ENCODE measurements around the gene PHKG2.

Gene PHKG2

DNA sequence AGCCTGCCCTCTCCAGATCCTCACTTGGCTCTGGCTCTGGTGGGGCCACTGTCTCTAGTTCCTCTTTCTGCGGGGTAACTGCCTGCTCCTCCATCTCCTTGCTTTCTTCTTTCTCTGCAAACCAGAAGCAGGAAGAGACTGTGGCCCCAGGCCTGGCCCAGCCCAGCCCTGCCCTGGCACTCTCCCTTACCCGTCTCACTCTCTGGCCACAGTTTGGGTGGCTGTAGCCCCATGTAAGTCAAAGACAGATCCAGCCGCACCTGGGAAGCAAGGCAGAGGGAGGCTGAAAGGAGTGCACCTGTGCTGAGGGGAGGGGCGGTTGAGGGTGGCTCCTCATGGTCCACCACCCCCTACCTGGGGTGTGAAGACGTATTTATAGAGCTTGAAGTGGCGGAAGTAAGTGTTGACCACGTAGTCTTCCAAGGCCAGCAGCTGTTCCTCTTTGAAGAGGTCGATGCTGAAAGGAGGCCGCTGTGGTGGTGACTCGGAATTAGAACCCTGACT, 10.8 kb downstream of the PHKG2 start:
- DNase-seq = no peak

DNA sequence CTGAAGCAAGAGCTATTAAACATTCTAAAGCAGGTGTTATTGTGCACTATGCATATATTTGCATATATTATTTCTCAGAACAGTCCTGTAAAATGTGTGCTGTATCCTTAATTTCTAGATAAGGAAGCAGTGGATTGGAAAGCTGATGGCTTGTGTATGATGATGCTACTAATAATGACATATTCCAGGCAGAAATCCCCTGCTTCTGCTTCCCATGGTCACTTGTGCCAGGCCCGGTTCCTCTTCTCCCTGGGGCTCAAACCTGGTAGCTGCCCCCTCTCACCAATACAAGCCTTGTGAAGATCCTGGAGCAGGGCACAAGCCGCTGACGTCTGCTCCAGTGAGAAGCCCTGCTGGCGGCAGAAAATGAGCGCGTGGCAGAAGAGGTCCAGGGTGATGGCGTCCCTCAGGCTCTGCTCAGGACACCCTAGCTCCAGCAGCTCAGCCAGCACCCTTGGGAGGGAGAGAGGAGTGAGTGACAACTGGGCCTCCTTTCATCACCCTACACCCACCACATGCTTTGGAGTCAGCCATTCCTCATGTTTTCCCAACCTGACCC, 11.9 kb downstream of the PHKG2 start:
- no peak for DNase-seq

DNA sequence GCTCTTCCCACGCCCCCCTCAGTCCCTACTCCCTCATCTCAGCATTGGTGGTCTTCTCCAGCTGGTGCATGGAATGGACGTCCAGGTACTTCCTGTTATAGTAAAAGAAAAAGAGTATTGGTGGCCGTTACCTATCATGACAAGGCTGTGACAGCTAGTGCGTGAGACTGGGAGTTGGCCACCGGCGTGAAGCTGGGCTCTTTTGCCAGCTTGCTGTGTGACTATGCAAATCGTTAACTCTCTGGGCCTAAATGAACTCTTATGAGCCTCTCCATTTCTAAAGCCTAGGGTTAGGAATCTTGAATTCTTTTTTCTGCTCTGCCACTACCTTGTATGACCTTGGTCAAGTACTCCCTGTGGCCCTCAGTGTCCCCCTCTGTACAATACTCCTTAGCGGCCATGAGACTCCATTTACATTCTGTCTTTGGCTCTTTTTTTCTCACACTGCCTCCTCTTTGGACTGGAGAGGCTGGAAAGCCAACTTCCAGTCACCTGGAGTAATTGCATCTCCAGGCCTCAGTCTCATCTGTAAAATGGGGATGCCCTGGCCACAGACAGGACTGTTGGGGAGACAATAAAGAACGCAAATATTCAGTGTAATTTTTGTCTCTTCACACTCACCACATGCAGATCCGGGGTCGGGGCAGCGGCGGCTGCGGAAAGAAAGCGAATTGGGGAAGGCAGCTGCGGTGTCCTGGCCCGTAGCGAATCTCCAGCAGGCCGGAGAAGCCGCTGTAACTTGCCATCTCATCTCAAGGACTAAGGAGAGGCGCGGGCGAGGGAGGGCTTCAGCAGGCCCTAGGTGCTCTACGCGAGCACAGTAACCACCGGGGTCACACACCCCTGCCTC, 12.6 kb downstream of the PHKG2 start:
- no peak for DNase-seq

DNA sequence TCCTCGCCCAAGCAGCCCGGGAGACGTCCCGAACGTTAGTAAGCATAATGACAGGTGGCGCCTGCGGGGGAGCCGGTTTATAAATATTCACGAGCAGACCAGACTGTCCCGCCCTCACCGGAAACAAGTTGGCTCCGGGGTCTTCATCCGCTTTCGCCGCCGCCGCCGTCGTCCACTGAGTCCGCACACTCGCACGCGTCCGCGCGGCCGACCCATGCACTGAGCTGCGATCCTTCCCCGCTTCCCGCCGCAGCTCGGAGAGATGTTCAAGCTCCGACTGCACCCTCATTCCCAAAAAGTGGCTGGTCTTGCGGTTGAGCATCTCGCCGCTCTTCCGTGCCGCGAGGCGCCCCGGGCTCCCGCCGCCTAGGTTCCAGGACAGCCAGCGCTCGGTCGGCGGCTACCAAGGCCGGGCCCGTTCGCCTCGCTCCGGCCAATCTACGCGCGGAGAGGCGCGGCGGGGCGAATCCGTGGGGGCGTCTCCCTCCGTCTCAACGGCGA, 13.3 kb downstream of the PHKG2 start:
- peak; percentile 23 for DNase-seq

DNA sequence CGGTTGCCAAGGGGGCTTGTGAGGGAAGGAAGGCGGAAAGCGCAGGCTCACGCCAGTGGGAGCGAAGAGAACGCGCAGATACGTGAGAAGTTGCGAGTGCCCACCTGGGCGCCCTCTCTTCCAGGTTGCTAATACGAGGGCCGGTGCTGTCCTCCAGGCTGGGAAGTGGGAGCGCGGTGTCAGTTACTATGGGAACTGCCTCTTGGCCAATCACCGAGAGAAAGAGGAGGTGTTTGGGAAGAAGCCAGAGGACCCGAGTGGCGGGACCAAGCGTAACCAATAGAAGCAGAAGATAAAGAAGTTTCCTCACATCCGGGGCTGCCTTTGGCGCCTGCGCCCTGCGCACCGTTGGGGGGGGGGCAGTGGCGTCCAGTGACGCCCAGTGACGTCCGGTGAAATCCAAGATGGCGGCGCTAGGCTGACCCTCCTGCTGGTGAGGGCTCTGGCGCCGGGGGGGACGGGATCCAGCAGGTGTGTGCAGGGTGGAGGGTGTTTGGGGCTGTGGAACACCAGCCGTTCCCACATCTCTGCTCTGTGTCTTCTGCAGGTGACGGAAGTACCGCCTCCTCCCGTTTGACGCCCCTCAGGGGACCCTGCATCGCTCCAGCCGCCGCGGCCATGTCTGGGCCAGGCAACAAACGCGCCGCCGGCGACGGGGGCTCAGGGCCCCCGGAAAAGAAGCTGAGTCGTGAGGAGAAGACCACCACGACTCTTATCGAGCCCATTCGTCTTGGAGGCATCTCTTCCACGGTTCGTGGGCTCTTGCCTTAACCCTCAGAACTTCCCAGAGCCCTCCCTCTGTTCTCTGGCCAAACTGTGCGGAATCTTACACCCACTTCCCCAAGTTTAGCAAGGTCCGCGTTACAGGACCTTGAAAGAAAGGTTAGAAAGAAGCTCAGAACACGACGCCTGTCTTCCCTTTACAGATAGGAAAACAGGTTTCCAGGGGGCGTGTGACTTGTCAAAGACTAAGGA, 14.0 kb downstream of the PHKG2 start, which contains the start of the genes CFAP119 and RNF40:
TSS of gene CFAP119 (minus strand) at position 135 of the 975 bp plus-strand sequence. CDS start 314 bp downstream, outside the sequence.
TSS of gene RNF40 (plus strand) at position 395 of the 975 bp plus-strand sequence. CDS start at position 619, 224 bp downstream.
- DNase-seq = peak; percentile 98

DNA sequence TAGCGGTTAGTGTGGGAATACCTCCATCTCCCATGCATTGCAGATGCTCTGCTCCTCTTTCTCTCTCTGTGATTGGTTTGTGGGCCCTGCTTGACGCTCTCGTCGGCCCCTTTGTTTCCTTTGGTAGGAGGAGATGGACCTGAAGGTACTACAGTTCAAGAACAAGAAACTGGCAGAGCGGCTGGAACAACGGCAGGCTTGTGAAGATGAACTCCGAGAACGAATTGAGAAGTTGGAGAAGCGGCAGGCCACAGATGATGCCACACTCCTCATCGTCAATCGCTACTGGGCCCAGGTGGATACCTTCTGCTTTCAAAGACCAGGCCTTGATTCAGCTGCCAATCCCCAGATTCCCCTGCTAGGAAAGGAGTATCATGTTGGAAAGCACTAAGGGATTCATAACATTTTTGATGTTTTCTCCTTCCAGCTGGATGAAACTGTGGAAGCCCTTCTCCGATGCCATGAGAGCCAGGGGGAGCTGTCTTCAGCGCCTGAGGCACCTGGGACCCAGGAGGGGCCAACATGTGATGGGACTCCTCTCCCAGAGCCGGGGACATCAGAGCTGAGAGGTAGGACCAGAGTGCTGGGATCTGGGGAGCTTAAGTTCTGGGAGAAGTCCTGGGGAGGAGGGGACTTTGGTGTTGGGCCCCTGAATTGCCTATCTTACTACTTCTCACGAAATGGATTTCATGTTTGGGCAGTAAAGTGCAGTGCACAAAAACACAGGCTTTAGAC, 14.9 kb downstream of the PHKG2 start:
- no peak for DNase-seq

DNA sequence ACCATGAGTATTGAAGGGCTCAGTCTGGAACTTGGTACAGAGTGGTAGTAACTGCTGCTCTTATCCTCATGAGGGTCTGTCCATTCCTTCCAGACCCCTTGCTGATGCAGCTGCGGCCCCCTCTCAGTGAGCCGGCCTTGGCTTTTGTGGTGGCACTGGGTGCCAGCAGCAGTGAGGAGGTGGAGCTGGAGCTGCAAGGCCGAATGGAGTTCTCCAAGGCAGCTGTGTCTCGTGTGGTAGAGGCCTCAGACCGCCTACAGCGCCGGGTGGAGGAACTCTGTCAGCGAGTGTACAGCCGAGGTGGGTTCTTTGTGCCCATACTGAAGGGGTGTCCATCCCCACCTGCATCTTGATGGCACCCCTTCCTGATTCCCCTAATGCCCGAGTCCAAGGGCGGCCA, 15.9 kb downstream of the PHKG2 start:
- DNase-seq = no peak

DNA sequence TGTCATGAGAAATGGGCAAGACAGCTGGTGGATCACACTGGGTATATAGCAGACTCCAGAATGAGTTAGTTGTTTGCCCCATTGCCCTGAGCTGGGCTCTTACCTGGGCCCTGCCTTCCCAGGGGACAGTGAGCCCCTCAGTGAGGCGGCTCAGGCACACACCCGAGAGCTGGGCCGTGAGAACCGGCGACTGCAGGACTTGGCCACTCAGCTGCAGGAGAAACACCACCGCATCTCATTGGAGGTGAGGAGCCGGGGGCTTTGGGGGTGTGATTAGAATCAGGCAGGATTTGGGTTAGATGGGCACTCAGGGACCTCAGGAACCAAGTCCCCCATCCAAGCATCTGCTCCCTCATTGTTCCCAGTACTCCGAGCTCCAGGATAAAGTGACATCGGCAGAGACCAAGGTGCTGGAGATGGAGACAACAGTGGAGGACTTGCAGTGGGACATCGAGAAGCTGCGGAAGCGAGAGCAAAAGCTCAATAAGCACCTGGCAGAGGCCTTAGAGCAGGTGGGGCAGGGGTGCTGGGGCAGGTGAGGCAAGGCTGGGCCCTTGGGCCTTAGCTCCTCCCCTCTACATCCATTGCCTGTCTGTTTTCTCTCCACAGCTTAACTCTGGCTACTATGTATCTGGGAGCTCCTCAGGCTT, 16.7 kb downstream of the PHKG2 start:
- DNase-seq = no peak

DNA sequence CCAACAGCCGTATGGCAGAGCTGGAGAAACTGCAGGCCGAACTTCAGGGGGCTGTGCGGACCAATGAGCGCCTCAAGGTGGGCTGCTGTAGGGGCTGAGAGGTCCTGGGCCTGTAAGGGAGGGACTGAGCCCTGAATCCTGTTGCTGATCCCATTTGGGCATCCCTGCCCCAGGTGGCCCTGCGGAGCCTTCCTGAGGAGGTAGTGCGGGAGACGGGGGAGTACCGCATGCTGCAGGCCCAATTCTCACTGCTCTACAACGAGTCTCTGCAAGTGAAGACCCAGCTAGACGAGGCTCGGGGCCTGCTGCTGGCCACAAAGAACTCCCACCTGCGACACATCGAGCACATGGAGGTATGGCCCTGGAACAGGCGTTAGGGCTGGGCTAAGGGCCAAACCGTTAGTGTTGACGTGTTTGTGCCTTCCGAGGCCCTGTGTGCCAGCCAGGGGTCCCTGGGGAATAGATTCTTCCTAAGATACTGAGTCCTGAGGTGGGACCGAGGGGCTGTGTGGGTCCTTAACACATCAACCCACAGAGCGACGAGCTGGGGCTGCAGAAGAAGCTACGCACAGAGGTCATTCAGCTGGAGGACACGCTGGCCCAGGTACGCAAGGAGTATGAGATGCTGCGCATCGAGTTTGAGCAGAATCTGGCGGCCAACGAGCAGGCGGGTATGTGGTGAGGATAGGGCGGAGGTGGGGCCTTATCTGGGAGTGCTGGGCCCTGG, 18.1 kb downstream of the PHKG2 start:
- DNase-seq = no peak

DNA sequence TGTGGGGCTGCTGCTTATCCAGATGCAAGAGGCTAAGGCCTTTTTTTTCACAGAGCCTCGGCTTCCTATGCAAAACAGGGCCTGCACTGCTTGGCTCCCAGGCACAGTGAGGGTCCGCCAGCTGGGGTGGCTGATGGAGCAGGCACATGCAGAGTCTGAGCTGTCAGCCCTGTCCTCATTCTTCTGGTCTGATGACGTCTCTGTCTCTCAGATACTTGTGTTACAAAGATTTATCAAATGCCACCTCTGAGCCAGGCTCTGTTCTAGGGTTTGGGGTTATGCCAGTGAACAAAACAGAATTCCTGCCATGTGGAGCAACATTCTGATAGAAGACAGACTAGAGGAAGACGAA, 18.7 kb downstream of the PHKG2 start:
- DNase-seq = no peak

DNA sequence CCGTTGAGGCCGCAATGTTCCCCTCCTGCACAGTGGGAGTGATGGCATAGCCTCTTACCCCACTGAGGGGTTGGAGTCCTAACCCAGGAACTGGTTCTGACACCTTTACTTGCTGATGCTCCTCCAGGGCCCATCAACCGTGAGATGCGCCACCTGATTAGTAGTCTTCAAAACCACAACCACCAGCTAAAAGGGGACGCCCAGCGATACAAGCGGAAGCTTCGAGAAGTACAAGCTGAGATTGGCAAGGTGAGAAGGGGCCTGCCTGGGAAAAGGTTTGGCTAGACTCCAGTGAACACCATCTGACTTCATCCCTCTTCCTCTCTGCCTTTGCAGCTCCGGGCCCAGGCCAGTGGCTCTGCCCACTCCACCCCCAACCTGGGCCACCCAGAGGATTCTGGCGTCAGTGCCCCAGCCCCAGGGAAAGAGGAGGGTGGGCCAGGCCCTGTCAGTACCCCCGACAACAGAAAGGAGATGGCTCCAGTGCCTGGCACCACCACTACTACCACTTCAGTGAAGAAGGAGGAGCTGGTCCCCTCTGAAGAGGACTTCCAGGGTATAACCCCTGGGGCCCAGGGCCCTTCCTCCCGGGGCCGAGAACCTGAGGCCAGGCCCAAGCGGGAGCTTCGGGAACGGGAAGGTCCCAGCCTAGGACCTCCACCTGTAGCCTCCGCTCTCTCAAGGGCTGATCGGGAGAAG, 19.7 kb downstream of the PHKG2 start:
- DNase-seq = no peak

DNA sequence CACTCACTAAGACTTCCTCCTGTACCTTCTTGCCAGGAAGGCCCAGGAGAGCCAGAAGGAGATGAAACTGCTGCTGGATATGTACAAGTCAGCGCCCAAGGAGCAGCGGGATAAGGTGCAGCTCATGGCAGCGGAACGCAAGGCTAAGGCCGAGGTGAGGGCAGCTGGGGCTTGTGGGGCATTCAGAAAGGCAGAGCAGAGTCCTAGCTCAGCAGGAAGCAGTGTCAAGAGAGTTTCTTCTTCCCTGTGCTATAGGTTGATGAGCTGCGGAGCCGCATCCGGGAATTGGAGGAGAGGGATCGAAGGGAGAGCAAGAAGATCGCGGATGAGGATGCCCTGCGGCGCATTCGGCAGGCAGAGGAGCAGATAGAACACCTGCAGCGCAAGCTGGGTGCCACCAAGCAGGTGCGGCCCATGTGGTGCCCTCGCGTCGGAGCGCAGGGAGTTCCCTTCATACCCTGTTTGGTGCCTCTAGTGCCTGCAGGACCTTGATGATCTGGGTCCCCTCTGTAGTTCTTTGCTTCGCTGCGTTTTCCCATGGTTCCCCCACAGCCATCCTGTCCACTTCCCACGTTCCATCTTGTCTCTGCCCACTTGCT, 20.5 kb downstream of the PHKG2 start:
- DNase-seq = no peak

DNA sequence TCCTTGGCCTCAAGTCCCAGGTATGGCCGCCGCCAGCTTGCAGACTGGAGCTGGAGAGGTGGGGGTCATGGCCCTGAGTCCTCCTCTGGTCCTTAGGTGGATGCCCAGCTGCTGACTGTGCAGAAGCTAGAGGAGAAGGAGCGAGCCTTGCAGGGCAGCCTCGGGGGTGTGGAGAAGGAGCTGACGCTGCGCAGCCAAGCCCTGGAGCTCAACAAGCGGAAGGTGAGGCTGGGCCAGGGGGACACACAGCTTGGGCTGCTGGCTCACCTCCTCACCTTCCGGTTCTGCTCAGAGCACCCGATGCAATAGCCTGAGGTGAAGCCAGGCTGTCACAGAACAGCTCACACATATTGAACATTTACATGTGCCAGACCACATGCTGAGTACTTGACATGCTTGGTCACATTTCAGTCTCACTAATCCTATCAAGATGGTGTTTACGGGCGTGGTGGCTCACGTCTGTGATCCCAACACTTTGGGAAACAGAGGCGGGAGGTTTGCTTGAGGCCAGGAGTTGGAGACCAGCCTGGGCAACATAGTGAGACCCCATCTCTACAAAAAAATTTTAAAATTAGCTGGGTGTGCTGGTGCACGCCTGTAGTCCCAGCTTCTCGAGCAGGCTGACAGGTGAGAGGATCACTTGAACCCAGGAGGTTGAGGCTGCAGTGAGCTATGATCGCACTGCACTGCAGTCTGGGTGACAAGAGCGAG, 21.3 kb downstream of the PHKG2 start:
- no peak for DNase-seq

DNA sequence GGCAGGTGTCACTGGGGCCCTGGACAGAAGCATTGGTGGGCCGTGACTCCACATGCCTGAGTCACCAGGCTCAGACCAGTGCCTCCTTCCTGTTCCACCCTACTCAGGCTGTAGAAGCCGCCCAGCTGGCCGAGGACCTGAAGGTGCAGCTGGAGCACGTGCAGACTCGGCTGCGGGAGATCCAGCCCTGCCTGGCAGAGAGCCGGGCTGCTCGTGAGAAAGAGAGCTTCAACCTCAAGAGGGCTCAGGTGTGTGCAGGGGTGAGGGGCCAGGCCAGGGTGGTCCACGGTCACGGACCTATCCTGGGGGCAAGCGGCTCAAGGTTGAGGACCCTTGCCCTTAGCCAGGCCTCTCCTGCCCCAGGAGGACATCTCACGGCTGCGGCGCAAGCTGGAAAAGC, 23.5 kb downstream of the PHKG2 start:
- DNase-seq = no peak

DNA sequence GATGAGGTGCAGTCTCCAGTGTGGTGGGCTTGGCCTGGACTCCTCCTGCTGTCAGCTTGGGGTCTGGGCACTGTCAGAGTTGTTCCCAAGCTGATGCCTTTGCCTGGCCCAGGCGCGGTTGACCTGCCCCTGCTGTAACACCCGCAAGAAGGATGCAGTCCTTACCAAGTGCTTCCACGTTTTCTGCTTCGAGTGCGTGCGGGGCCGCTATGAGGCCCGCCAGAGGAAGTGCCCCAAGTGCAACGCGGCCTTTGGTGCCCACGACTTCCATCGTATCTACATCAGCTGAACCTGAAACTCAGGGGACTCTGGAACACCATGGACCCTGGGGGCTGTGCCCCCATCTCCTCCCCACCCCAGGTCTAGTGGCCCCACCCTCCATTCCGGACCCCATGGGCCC, 25.6 kb downstream of the PHKG2 start:
- no peak for DNase-seq

DNA sequence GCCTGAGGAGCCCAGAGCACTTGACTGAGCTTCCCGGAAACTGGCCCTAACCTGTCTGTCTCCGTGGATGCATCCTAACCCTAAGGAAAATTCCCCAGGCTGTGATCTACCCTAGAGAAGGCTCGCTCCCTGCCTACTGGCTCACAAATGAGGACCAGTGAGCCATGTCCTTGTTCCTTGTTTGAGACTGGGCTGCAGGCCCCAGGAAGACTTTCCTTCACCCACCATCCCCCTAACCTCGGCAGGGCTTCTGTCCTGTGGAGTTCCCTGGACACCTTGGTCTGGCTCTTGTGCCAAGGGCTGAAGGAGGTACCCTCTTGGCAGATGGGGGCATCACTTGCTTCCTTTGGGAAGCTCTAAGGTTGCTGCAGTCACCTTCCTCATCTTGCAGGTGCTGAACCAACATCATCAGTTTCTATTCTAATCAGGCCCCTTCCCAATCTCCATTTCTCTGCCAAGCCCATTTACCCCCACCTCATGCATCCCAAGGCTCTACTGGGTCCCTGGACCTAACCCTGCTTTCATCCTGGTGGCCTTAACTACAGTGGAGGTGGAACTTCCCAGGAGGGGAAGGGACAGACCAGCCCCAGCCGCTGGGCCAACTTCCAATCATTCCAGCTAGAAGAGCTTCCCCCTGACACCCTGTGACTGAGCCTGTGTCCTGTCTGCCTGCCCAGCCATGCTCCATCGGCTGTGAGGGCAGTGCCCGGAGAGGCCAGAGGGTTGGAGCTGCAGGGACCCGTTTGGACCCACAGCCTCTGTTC, 26.3 kb downstream of the PHKG2 start:
- DNase-seq = no peak

DNA sequence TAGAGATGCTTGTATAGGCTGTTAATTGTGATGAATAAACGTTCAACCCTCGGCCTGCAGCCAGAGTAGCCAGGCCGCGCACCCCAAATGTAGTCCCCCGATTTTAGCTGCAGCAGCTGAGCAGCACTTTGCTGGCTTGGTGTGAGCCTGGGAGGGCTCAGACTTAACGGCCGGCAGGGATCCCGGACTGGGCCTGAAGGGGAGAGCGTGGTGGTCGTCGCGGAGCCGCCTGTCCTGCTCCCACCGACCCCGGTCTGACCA, 26.8 kb downstream of the PHKG2 start:
- DNase-seq = no peak
